ENCODE measurements around the gene LRRC74A. TPM values are rescaled to one million over a fixed set of nuclear protein-coding genes. Genes with fewer than 3 reads are reported as not detected.

Gene LRRC74A
- total RNA-seq, result not detected in 2 replicates

GRCh38 chr14:76826122-76826521 lies at the start of gene LRRC74A:
TSS of gene LRRC74A (plus strand) at chr14:76826408. CDS start at chr14:76826698, 290 bp downstream.

GRCh38 chr14:76812422-76813383 lies 13.5 kb upstream of the LRRC74A start, which contains the start of gene ANGEL1:
TSS of gene ANGEL1 (minus strand) at chr14:76812882. CDS start at chr14:76812827, 55 bp downstream.

Other genes starting within 250 kb of the LRRC74A start
- gene VASH1, start 64.9 kb upstream of the LRRC74A start, total RNA-seq, result 6.8 and 11.2 TPM in 2 replicates
- gene ANGEL1, start 13.5 kb upstream of the LRRC74A start, total RNA-seq, result 9.5 and 13.5 TPM in 2 replicates
- 40.7 and 45.4 TPM in 2 replicates for gene IRF2BPL, start 202.3 kb downstream of the LRRC74A start, total RNA-seq